AG20443 (cell line): ENCODE results near the gene GALNT7.

ENCODE experiments used
- DNase-seq: peaks from one replicate; pipeline ENCODE4 v3.0.0; 2012; ENCODE audit warnings: low spot score, mixed read lengths

The GALNT7 gene

DNA sequence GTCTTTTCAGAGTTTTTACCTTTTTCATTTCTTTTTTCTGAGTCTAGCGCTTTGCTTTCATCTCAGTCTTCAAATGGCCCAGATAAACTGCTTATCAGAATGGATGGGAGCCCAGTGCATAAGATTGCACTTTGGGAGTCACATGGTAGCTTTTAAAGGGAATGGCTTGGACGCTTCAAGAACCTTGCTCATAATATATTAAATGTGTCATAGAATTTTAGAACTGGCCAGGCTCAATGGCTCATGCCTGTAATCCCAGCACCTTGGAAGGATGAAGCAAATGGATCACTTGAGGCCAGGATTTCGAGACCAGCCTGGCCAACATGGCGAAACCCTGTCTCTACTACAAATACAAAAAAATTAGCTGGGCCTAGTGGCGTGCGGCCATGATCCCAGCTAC, 97.1 kb downstream of the GALNT7 start:
- no peak for DNase-seq

GRCh38 chr4:173267711-173268110, 99.1 kb downstream of the GALNT7 start:
- DNase-seq, result no peak

GRCh38 chr4:173269280-173269679, 100.7 kb downstream of the GALNT7 start:
- DNase-seq, result no peak

- no peak for DNase-seq
Observed at GRCh38 chr4:173270312-173271027, 101.9 kb downstream of the GALNT7 start.

- DNase-seq, result no peak
Observed at GRCh38 chr4:173272314-173272713, 103.7 kb downstream of the GALNT7 start.

- no peak for DNase-seq
Observed at GRCh38 chr4:173272996-173273395, 104.4 kb downstream of the GALNT7 start.

DNA sequence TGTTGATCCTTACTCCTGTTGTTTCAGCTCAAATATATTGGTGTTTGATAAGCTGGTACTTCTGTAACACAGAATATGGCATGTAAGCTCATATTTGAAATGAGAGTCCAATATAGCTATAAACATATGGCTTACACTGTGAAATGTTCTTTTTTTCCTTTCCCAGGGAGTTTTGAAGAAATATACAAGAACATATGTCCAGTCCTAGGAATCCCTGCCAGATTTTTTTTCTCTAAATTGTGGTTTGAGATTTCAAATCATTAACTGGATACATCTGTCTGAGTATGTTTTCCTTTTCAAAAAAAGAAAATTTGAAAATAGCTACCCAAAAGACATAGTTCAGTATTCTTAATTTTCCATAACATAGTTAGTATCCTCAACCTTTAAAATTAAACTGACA, 105.3 kb downstream of the GALNT7 start:
- no peak for DNase-seq

DNA sequence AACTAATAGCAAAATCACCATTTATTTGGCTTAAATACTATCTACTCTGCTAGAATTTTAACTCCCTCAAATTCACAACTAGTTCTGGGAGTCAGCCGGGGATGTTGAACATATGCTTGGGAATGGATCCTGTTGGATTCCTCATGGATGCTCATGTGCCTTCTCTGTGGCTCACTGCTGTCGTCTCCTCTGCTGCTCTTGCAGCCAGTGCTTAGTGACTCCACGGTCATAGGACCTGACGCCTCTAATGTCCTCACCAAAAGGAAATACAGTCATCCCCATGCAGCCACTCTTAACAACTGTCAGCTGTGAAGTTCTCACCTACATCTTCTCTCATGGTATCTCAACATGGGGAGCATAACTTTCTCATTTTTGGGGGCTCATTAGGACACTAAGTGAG, 106.1 kb downstream of the GALNT7 start:
- no peak for DNase-seq

GRCh38 chr4:173275150-173275549, 106.5 kb downstream of the GALNT7 start:
- DNase-seq, result no peak

GRCh38 chr4:173277340-173277739, 108.7 kb downstream of the GALNT7 start:
- DNase-seq, result no peak

DNA sequence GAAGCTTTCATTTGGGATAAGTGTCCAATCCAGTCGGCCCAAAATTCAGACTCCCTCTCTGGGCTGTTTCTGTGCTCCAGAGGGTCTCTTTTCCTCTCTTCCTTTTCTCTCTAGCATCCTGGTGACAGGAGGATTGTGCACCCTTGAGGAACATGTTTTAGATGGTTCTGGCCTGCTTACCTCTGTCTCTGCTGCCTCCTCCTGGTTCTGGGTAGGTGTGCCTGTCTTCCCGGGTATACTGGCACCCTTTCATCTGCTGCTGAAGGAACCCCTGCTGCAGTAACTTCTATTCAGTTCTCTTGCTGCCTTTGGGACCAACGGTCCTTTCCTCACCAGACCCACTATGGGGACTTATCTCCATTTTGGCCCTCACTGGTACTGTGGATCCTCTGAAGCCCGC, 112.4 kb downstream of the GALNT7 start:
- no peak for DNase-seq

- no peak for DNase-seq
Observed at GRCh38 chr4:173281406-173282255, 113.0 kb downstream of the GALNT7 start.

DNA sequence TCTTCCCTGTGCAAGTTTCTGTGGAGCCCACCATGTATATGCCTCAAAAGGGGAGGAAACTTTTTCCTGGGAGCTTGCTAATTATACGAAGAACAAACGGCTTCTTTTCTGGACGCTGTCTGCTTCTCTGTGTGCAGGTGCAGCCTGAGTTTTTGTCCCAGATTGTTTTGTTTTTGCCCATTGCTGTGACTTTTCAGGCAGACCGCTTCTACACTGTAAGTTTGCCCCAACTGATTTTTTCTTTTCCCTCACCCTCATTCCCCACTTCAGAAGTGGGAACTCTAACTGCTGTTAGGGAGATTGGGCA, 113.6 kb downstream of the GALNT7 start:
- DNase-seq, result no peak

GRCh38 chr4:173282626-173283025, 114.0 kb downstream of the GALNT7 start:
- no peak for DNase-seq

GRCh38 chr4:173284463-173284862, 115.9 kb downstream of the GALNT7 start:
- DNase-seq, result no peak

- no peak for DNase-seq
Observed at GRCh38 chr4:173287486-173287885, 118.9 kb downstream of the GALNT7 start.

DNA sequence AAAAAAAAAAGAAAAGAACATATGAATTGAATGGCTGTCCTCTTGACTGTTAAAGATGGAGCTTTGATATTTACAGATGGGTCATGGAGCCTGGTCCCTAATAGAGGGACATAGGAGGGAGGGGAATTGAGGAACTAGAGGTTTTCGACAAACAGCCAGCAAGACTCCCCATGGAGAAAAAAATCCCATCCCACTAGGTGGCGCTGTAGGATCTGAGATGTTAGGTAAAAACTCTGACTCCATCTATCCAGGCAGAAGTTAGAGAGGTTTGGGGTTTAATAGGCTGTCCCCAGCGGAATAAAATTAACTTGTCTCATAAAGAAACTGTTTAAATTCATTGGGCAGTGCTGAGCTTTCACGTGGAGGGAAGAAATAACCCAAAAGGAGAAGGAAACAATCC, 119.7 kb downstream of the GALNT7 start:
- peak; percentile 46 for DNase-seq

GRCh38 chr4:173288698-173289352, 120.2 kb downstream of the GALNT7 start:
- DNase-seq, result no peak

DNA sequence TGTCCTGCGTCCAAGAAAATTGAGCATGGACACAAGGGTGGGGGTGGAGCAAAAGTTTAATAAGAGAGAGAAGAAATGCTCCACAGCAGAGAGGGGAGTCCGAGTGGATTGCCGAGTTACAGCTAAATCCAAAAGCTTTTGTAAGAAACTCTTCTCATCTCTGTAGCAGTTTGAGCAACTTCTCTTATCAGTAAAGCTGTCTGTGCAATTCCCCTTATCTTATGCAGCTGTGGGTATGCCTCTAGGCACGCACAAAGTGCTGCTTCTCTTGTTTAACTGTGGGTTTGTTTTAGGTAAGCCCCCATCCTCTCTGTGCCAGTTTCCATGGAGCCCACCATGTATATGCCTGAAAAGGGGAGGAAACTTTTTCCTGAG, 120.7 kb downstream of the GALNT7 start:
- DNase-seq, result no peak

DNA sequence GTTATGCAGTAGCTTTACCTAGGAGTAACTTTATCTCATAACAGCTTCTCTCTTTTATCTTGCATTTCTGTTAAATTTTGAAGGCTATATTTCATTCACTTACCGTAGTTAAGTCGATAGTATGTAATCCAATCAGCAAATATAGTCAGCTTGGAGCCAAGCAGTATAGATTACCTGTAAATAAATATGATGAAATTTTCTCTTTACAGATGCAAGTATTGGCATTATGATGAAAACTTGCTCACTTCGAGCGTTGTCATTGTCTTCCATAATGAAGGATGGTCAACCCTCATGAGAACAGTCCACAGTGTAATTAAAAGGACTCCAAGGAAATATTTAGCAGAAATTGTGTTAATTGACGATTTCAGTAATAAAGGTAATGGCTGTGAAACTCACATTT, 123.3 kb downstream of the GALNT7 start:
- DNase-seq, result no peak

DNA sequence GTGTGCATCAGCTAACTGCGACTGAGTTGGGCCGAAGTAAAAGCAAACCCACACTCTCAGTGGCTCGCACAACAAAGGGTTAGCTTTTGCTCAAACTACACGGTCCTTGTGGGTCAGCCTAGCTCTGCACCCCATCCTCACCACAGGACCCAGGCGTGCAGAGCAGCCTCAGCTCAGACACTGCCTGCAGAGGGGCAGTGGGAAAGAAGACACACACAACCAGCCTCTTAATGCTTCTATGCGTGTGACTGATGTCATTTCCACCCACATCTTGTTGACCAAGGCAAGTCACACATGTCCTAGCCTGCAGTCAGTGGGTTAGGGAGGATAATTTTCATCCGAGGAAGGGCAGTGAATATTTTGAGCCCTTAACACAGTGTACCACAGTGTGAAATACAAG, 125.1 kb downstream of the GALNT7 start:
- no peak for DNase-seq

GRCh38 chr4:173294444-173294843, 125.8 kb downstream of the GALNT7 start:
- DNase-seq, result no peak

DNA sequence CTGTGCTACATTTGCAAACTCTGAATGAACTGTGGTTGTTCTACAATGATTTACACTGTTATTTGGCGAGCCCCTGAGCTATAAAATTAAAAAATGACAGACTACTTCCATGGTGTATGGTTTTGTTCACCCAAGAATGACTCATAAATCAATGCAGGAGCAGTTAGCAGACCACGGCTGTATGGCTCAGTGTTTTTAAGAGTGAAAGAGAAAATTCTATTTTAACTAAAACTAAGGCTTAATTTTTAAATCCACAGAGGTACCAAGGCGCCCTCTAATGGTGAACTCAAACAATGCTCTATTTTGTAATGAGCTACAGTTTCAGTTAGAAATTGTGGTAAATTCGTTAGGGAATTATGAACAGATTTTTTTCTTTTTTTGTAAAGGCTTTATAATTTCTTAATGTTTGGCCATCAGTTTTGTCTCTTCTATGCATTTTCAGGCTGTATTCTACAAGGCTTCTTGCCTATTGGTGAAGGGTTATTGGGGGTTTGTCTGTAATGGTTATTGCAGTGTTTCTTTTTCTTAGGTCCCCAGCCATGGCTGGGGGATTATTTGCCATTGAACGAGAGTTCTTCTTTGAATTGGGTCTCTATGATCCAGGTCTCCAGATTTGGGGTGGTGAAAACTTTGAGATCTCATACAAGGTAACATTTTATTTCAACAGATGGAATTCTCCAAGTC, 133.0 kb downstream of the GALNT7 start:
- DNase-seq, result peak; percentile 35
